ENCODE measurements around the gene C3. TPM values are rescaled to one million over a fixed set of nuclear protein-coding genes. Genes with fewer than 3 reads are reported as not detected.

Gene C3
- total and polyA plus RNA-seq, 2 of the 13 experiments (the other 11 are each of a cell fraction or from before 2014, with no cell fraction given): 1,455 to 6,272 TPM

GRCh38 chr19:6718741-6719539 is 1.5 kb downstream of the C3 start (continued):
- no peak for TF ChIP-seq SIN3B (IDR thresholded peaks at IDR 0.05; ENCODE audit: low read length)
- TF ChIP-seq ZNF780A (CRISPR knock-in tag; IDR thresholded peaks at IDR 0.05): no peak; the same call in 1 of the 2 replicates
- TF ChIP-seq PHB2 (IDR thresholded peaks at IDR 0.05; ENCODE audit: partially characterized antibody): no peak
- TF ChIP-seq ZSCAN31 (CRISPR knock-in tag; IDR thresholded peaks at IDR 0.05; ENCODE audit: low read depth): no peak
- TF ChIP-seq ATF1 (CRISPR knock-in tag; IDR thresholded peaks at IDR 0.05): no peak
- no peak for TF ChIP-seq CENPX (CRISPR knock-in tag; IDR thresholded peaks at IDR 0.05)
- TF ChIP-seq ZXDC (CRISPR knock-in tag; IDR thresholded peaks at IDR 0.05): no peak
- TF ChIP-seq ZMYM2 (CRISPR knock-in tag; IDR thresholded peaks at IDR 0.05): 0 out of 2 replicates have a peak, but pooled peaks have one; percentile 18
- TF ChIP-seq SALL1 (CRISPR knock-in tag; IDR thresholded peaks at IDR 0.05): peak; percentile 56; the same call in 1 of the 2 replicates
- TF ChIP-seq HNRNPK (IDR thresholded peaks at IDR 0.05; ENCODE audit: low read depth, low read length, poor library complexity, severe bottlenecking): peak; percentile 70
- TF ChIP-seq YEATS4 (CRISPR knock-in tag; IDR thresholded peaks at IDR 0.05; ENCODE audit: borderline replicate concordance): no peak
- TF ChIP-seq ZNF10 (CRISPR knock-in tag; IDR thresholded peaks at IDR 0.05; ENCODE audit: borderline replicate concordance, low read depth): no peak
- no peak for TF ChIP-seq RFX5 (IDR thresholded peaks at IDR 0.05; ENCODE audit: low read depth, low read length)
- no peak for TF ChIP-seq RCOR2 (CRISPR knock-in tag; IDR thresholded peaks at IDR 0.05)
- TF ChIP-seq SMARCC2 (IDR thresholded peaks at IDR 0.05): no peak
- TF ChIP-seq MAFK (conservative IDR thresholded peaks at IDR 0.05 in 1 of 2, IDR thresholded peaks at IDR 0.05 in 1 of 2; ENCODE audit: low read length in 2 of 2): no peak
- no peak for TF ChIP-seq JUN (CRISPR knock-in tag; IDR thresholded peaks at IDR 0.05)
- no peak for TF ChIP-seq FLYWCH1 (CRISPR knock-in tag; IDR thresholded peaks at IDR 0.05)
- TF ChIP-seq MTERF4 (CRISPR knock-in tag; IDR thresholded peaks at IDR 0.05): no peak; the same call in 1 of the 2 replicates
- 0 out of 2 replicates have a peak, but pooled peaks have one; percentile 22 for TF ChIP-seq MAFG (CRISPR knock-in tag; IDR thresholded peaks at IDR 0.05)
- no peak for TF ChIP-seq SP1 (IDR thresholded peaks at IDR 0.05)
- peak; percentile 92 for TF ChIP-seq SP1 (CRISPR knock-in tag; IDR thresholded peaks at IDR 0.05)
- peak; percentile 56 for TF ChIP-seq POLR2AphosphoS5 (IDR thresholded peaks at IDR 0.05; ENCODE audit: low read depth, low read length)
- TF ChIP-seq ZNF639 (CRISPR knock-in tag; conservative IDR thresholded peaks at IDR 0.05): 0 out of 2 replicates have a peak, but pooled peaks have one; percentile 41
- peak; percentile 71 for TF ChIP-seq CREB1 (IDR thresholded peaks at IDR 0.05)
- TF ChIP-seq CREB1 (CRISPR knock-in tag; IDR thresholded peaks at IDR 0.05): peak; percentile 43; the same call in 1 of the 2 replicates
- TF ChIP-seq SATB2 (CRISPR knock-in tag; IDR thresholded peaks at IDR 0.05): no peak
- peak; percentile 36 for TF ChIP-seq GABPB1 (CRISPR knock-in tag; IDR thresholded peaks at IDR 0.05)
